ENCODE results near the gene CDC14A.
"Not testable (repeated sequence)": the region's sequence is repeated elsewhere in the genome, so short reads cannot be mapped to it uniquely, and the experiment has no call there.

Gene CDC14A

GRCh38 chr1:100364697-100365096, 12.4 kb downstream of the CDC14A start:
- no peak for DNase-seq (ENCODE audit: low read depth)

GRCh38 chr1:100366209-100366525, 13.9 kb downstream of the CDC14A start:
- DNase-seq (ENCODE audit: low read depth): no peak

GRCh38 chr1:100369339-100369738, 17.0 kb downstream of the CDC14A start:
- not testable (repeated sequence) for DNase-seq (ENCODE audit: low read depth)

GRCh38 chr1:100373953-100374352, 21.6 kb downstream of the CDC14A start:
- not testable (repeated sequence) for DNase-seq (ENCODE audit: low read depth)

- DNase-seq (ENCODE audit: low read depth): not testable (repeated sequence)
These were observed 24.6 kb downstream of the CDC14A start for GRCh38 chr1:100376890-100377289.

- no peak for DNase-seq (ENCODE audit: low read depth)
These were observed 25.5 kb downstream of the CDC14A start for GRCh38 chr1:100377590-100378361.

- no peak for DNase-seq (ENCODE audit: low read depth)
These were observed 26.6 kb downstream of the CDC14A start for GRCh38 chr1:100378956-100379355.

- DNase-seq (ENCODE audit: low read depth): no peak
These were observed 28.3 kb downstream of the CDC14A start for GRCh38 chr1:100380635-100381034.

GRCh38 chr1:100382657-100383056, 30.4 kb downstream of the CDC14A start:
- DNase-seq (ENCODE audit: low read depth): no peak

- no peak for DNase-seq (ENCODE audit: low read depth)
These were observed 31.6 kb downstream of the CDC14A start for GRCh38 chr1:100383743-100384405.

GRCh38 chr1:100387209-100387608, 34.9 kb downstream of the CDC14A start:
- no peak for DNase-seq (ENCODE audit: low read depth)

- DNase-seq (ENCODE audit: low read depth): no peak
These were observed 35.5 kb downstream of the CDC14A start for GRCh38 chr1:100387657-100388350.

GRCh38 chr1:100390531-100390930, 38.2 kb downstream of the CDC14A start:
- no peak for DNase-seq (ENCODE audit: low read depth)

- DNase-seq (ENCODE audit: low read depth): no peak
These were observed 39.4 kb downstream of the CDC14A start for GRCh38 chr1:100391675-100392074.

- DNase-seq (ENCODE audit: low read depth): no peak
These were observed 40.5 kb downstream of the CDC14A start for GRCh38 chr1:100392756-100393155.

- DNase-seq (ENCODE audit: low read depth): no peak
These were observed 42.0 kb downstream of the CDC14A start for GRCh38 chr1:100394285-100394684.

- no peak for DNase-seq (ENCODE audit: low read depth)
These were observed 43.6 kb downstream of the CDC14A start for GRCh38 chr1:100395913-100396312.

GRCh38 chr1:100396651-100397050, 44.3 kb downstream of the CDC14A start:
- no peak for DNase-seq (ENCODE audit: low read depth)

GRCh38 chr1:100397681-100398080, 45.4 kb downstream of the CDC14A start:
- DNase-seq (ENCODE audit: low read depth): no peak

GRCh38 chr1:100398648-100399047, 46.3 kb downstream of the CDC14A start:
- DNase-seq (ENCODE audit: low read depth): no peak

GRCh38 chr1:100400404-100400803, 48.1 kb downstream of the CDC14A start:
- DNase-seq (ENCODE audit: low read depth): no peak

- DNase-seq (ENCODE audit: low read depth): no peak
These were observed 52.5 kb downstream of the CDC14A start for GRCh38 chr1:100404821-100405220.

- DNase-seq (ENCODE audit: low read depth): not testable (repeated sequence)
These were observed 53.6 kb downstream of the CDC14A start for GRCh38 chr1:100405902-100406301.

Measured in fibroblast of the conjunctiva (primary cell).